ENCODE measurements around the gene NRG3. TPM values are rescaled to one million over a fixed set of nuclear protein-coding genes. Genes with fewer than 3 reads are reported as not detected.
A peak's percentile ranks its signal among the peaks of the same experiment; 100 is the strongest.

The NRG3 gene
- total and polyA plus RNA-seq, 2 of the 4 experiments (the other 2 are of a cell fraction) = not detected

- Histone ChIP-seq H3K14ac (replicated peaks; ENCODE audit: low read depth, low read length) (no peak overlapping the region), H4K20me1 (ENCODE audit: insufficient read depth, low read length) (no peaks in the 10 kb centered on the region), H3K36me3 (ENCODE audit: control insufficient read depth, insufficient read depth, low read length) (no peaks in the 10 kb centered on the region), H2AK5ac (ENCODE audit: low read depth, low read length) (no peak overlapping the region), H3K23ac (ENCODE audit: low read depth, low read length) (no peak overlapping the region), H3K56ac (ENCODE audit: extremely low read depth, insufficient read depth, low read length) (no peak overlapping the region), H3K4me1 (ENCODE audit: control insufficient read depth, insufficient read depth, low read length) (no peaks in the 10 kb centered on the region), H3K27ac (ENCODE audit: insufficient read depth, low read length) (no peak overlapping the region), H2AK9ac (replicated peaks; ENCODE audit: low read depth, low read length, poor library complexity) (no peak overlapping the region), H2BK120ac (ENCODE audit: low read depth, low read length) (no peak overlapping the region), H2BK5ac (ENCODE audit: low read depth, low read length, poor library complexity, severe bottlenecking) (no peak overlapping the region), H3K4me3 (ENCODE audit: insufficient read depth, low read depth, low read length) (no peak overlapping the region), H2BK20ac (ENCODE audit: low read depth, low read length) (no peak overlapping the region), H3K9ac (ENCODE audit: low read depth, low read length) (no peak overlapping the region), H4K5ac (ENCODE audit: low read depth, low read length) (no peak overlapping the region), H2BK15ac (ENCODE audit: low read depth, low read length) (no peak overlapping the region), H2AFZ (replicated peaks; ENCODE audit: low read length, poor library complexity) (no peak overlapping the region), H3K4ac (ENCODE audit: low read depth, low read length) (no peak overlapping the region), H3K18ac (ENCODE audit: low read depth, low read length) (no peak overlapping the region), H3K9me1 (ENCODE audit: insufficient read depth, low read length) (no peaks in the 10 kb centered on the region), H3K9me3 (ENCODE audit: control insufficient read depth, insufficient read depth, low read length) (peaks cover 5% of the 10 kb centered on the region; the same call in 1 of the 2 replicates), H3K27me3 (ENCODE audit: control insufficient read depth, insufficient read depth, low read length) (no peaks in the 10 kb centered on the region), H3K79me1 (ENCODE audit: low read depth in 1 of 2, low read length in 2 of 2) (no peaks in the 10 kb centered on the region), H4K91ac (ENCODE audit: insufficient read depth, low read depth, low read length) (no peak overlapping the region), H3K4me2 (ENCODE audit: low read depth, low read length) (no peak overlapping the region), H4K8ac (ENCODE audit: low read depth in 2 of 2, low read length in 2 of 2) (no peak overlapping the region)
- no peak for DNase-seq
- no CpG with 5 or more reads among the region's 2 CpGs for WGBS, 2 experiments (ENCODE audit: extremely low coverage in 2 of 2, insufficient read length in 1 of 2)
- intact Hi-C loops (cut with micrococcal nuclease) (no loop called here), dilution Hi-C loops (cut with HindIII; ENCODE audit: low sequenced_read_pairs, unreplicated experiment) (no loop called here), in situ Hi-C loops (cut with MboI; ENCODE audit: low sequenced_read_pairs) (no loop called here)
- TF ChIP-seq CEBPB (IDR thresholded peaks at IDR 0.05; ENCODE audit: low read depth, low read length) (peak; percentile 31; the same call in 1 of the 2 replicates), CTCF (conservative IDR thresholded peaks at IDR 0.05; ENCODE audit: low read depth, low read length) (no peak)
- no TSS peak for BruUV-seq (replicated peaks)
- CTCF ChIA-PET = no interaction called here
- no peak for ATAC-seq (ENCODE audit: low read depth)
- POLR2A ChIA-PET (ENCODE audit: unreplicated experiment) = no interaction called here
These were observed 847.3 kb downstream of the NRG3 start for GRCh38 chr10:82722273-82722672.

All from IMR-90 (cell line).